Aorta (tissue), 5 donors: Measurements from ENCODE around the gene PKNOX2. TPM values are rescaled to one million over a fixed set of nuclear protein-coding genes. Genes with fewer than 3 reads are reported as not detected.
A peak's percentile ranks its signal among the peaks of the same experiment; 100 is the strongest.

ENCODE experiments used
- ATAC-seq: fragments of 200-7000 bp; cut with Tn5 transposase; one replicate; pipeline ENCODE4 v1.9.1; 2022; ENCODE audit warnings: moderate library complexity; ENCODE audit not compliant: low FRiP score
- DNase-seq, 2 donors: peaks; one replicate each; pipeline ENCODE4 v3.0.0-alpha.2; 2020
- H3K27ac ChIP-seq, 2 donors: one replicate each; pipeline ENCODE4 v1.5.1; 2013; ENCODE audit warnings: low read length in 2 of 2, mild to moderate bottlenecking in 2 of 2, moderate library complexity in 2 of 2, control low read depth in 1 of 2, inconsistent platforms in 1 of 2, low read depth in 1 of 2
- H3K27me3 ChIP-seq, 2 donors: one replicate each; pipeline ENCODE4 v1.6.1; 2013; ENCODE audit warnings: control low read depth in 1 of 2, low read length in 1 of 2, mild to moderate bottlenecking in 1 of 2, moderate library complexity in 1 of 2; ENCODE audit not compliant: insufficient read depth in 2 of 2, control insufficient read depth in 1 of 2
- H3K36me3 ChIP-seq, 2 donors: one replicate each; pipeline ENCODE4 v1.6.1; 2013; ENCODE audit warnings: control low read depth in 1 of 2, low read length in 1 of 2, mild to moderate bottlenecking in 1 of 2; ENCODE audit not compliant: insufficient read depth in 2 of 2, control insufficient read depth in 1 of 2
- H3K4me1 ChIP-seq, 2 donors: one replicate each; pipeline ENCODE4 v1.6.1; 2013; ENCODE audit warnings: low read length in 2 of 2, control low read depth in 1 of 2, mild to moderate bottlenecking in 1 of 2, moderate library complexity in 1 of 2; ENCODE audit not compliant: insufficient read depth in 2 of 2, control insufficient read depth in 1 of 2
- H3K4me3 ChIP-seq, 2 donors: one replicate each; pipeline ENCODE4 v1.5.1; 2013; ENCODE audit warnings: low read length in 2 of 2, control low read depth in 1 of 2, mild to moderate bottlenecking in 1 of 2
- H3K9me3 ChIP-seq: one replicate; pipeline ENCODE4 v1.6.1; 2013; ENCODE audit warnings: mild to moderate bottlenecking, low read length; ENCODE audit not compliant: control insufficient read depth
- WGBS, 2 donors: extraction: QIAGEN DNeasy Blood & Tissue Kit; methylation state at CpG; one replicate each; pipeline ENCODE4 v1.1.7; 2013; 5-methylcytosine and 5-hydroxymethylcytosine counted together
- intact Hi-C, 2 donors: fragments of 100-400 bp; cut with DNase I; formaldehyde crosslinking; loops; one replicate each; pipeline versions ENCODE4 v1.14.2 to v1.15.0; 2022
- polyA plus RNA-seq, 2 donors: library from polyadenylated mRNA; stranded (reverse); fragments of 200-250 nt; gene quantifications; one replicate each; pipeline ENCODE4 v1.2.3, GENCODE V29; 2013
- total RNA-seq, 2 donors: library from RNA; stranded (reverse); fragmentation: NEBNext Ultra II Directional; extraction: Animal tissue kit (Norgen Biotek cat#: 25700); gene quantifications; one replicate each; pipeline ENCODE4 v1.2.1, GENCODE V29; 2021
- donor health status: healthy with polysubstance abuse.
- donor health status: Bipolar disorder and iron deficiency.
- donor health status: DM: no; HTN: no; CAD: no.
- donor health status: DM: no; HTN: no; CAD: no.
- donor health status: DM: yes; HTN: yes; CAD: no.

Gene PKNOX2
- total and polyA plus RNA-seq, 4 donors: 1.8 to 19.8 (median 5.8) TPM

GRCh38 chr11:125199915-125200314 lies 35.4 kb downstream of the PKNOX2 start:
- Histone ChIP-seq H3K27ac (no peak overlapping the region), H3K4me3 (no peak overlapping the region), H3K4me1 (no peaks in the 10 kb centered on the region), H3K36me3 (no peaks in the 10 kb centered on the region), H3K9me3 (no peaks in the 10 kb centered on the region), H3K27me3 (no peaks in the 10 kb centered on the region)
- intact Hi-C loops: no loop called here
- 93 to 95% methylated on average over 2 of the region's 2 CpGs for WGBS, 2 donors
- DNase-seq (no peak), ATAC-seq (no peak)

- H3K9me3 ChIP-seq: no peaks in the 10 kb centered on the region
- H3K36me3 ChIP-seq: no peaks in the 10 kb centered on the region
- DNase-seq (no peak), ATAC-seq (no peak)
- no peaks in the 10 kb centered on the region for H3K4me1 ChIP-seq
- intact Hi-C loops: no loop called here
- 96% methylated on average over 11 of the region's 11 CpGs for WGBS, 2 donors
- no peaks in the 10 kb centered on the region for H3K27me3 ChIP-seq
- H3K4me3 ChIP-seq: no peak overlapping the region
- H3K27ac ChIP-seq: no peak overlapping the region
These were observed 35.9 kb downstream of the PKNOX2 start for GRCh38 chr11:125200441-125200840.

- DNase-seq (no peak), ATAC-seq (no peak)
- H3K27me3 ChIP-seq: no peaks in the 10 kb centered on the region
- H3K36me3 ChIP-seq: no peaks in the 10 kb centered on the region
- no peaks in the 10 kb centered on the region for H3K4me1 ChIP-seq
- H3K27ac ChIP-seq: no peak overlapping the region
- H3K9me3 ChIP-seq: no peaks in the 10 kb centered on the region
- 53% methylated on average over 10 of the region's 10 CpGs for WGBS, 2 donors
- intact Hi-C loops: no loop called here
- H3K4me3 ChIP-seq: no peak overlapping the region
These were observed 37.1 kb downstream of the PKNOX2 start for GRCh38 chr11:125201525-125202141.

- WGBS, 2 donors: 69 to 75% methylated on average over 4 of the region's 4 CpGs
- no peaks in the 10 kb centered on the region for H3K36me3 ChIP-seq
- no peak overlapping the region for H3K4me3 ChIP-seq
- H3K4me1 ChIP-seq: no peaks in the 10 kb centered on the region
- intact Hi-C loops: no loop called here
- ATAC-seq: no peak
- H3K27me3 ChIP-seq: no peaks in the 10 kb centered on the region
- no peaks in the 10 kb centered on the region for H3K9me3 ChIP-seq
- no peak for DNase-seq
- no peak overlapping the region for H3K27ac ChIP-seq
These were observed 37.9 kb downstream of the PKNOX2 start for GRCh38 chr11:125202362-125202880.

- DNase-seq (no peak), ATAC-seq (no peak)
- intact Hi-C loops: no loop called here
- Histone ChIP-seq H3K4me3 (no peak overlapping the region), H3K27me3 (no peaks in the 10 kb centered on the region), H3K4me1 (no peaks in the 10 kb centered on the region), H3K36me3 (no peaks in the 10 kb centered on the region), H3K9me3 (no peaks in the 10 kb centered on the region), H3K27ac (no peak overlapping the region)
- 96 to 98% methylated on average over 8 of the region's 8 CpGs for WGBS, 2 donors
These were observed 38.4 kb downstream of the PKNOX2 start for GRCh38 chr11:125202977-125203376.

GRCh38 chr11:125207866-125208425 lies 43.4 kb downstream of the PKNOX2 start:
- no peaks in the 10 kb centered on the region for H3K27me3 ChIP-seq
- no peak for ATAC-seq
- DNase-seq: no peak
- intact Hi-C loops: no loop called here
- no peak overlapping the region for H3K4me3 ChIP-seq
- no peaks in the 10 kb centered on the region for H3K9me3 ChIP-seq
- WGBS, 2 donors: 0% methylated on average over 1 of the region's 1 CpG; no CpG with 5 or more reads in 1 of the 2 donors
- H3K27ac ChIP-seq: no peak overlapping the region
- no peaks in the 10 kb centered on the region for H3K4me1 ChIP-seq
- H3K36me3 ChIP-seq: no peaks in the 10 kb centered on the region

- Histone ChIP-seq H3K27ac (no peak overlapping the region), H3K36me3 (no peaks in the 10 kb centered on the region), H3K4me1 (no peaks in the 10 kb centered on the region), H3K9me3 (no peaks in the 10 kb centered on the region), H3K27me3 (no peaks in the 10 kb centered on the region), H3K4me3 (no peak overlapping the region)
- intact Hi-C loops: no loop called here
- WGBS, 2 donors: 81 to 95% methylated on average over 3 of the region's 3 CpGs
- no peak for ATAC-seq
- no peak for DNase-seq
These were observed 45.5 kb downstream of the PKNOX2 start for GRCh38 chr11:125210066-125210465.

GRCh38 chr11:125211191-125211947 lies 46.8 kb downstream of the PKNOX2 start:
- ATAC-seq (no peak), DNase-seq (peak in 1 of 2 donors; percentile 47)
- Histone ChIP-seq H3K27ac (no peak overlapping the region), H3K27me3 (no peaks in the 10 kb centered on the region), H3K4me1 (no peaks in the 10 kb centered on the region), H3K4me3 (no peak overlapping the region), H3K9me3 (no peaks in the 10 kb centered on the region), H3K36me3 (no peaks in the 10 kb centered on the region)
- WGBS, 2 donors: 79 to 85% methylated on average over 5 of the region's 5 CpGs
- intact Hi-C loops: no loop called here
